ENCODE data around the gene KIF14.

The KIF14 gene

GRCh38 chr1:200658037-200658818 is 37.7 kb upstream of the KIF14 start:
- H3K4me1 ChIP-seq (ENCODE audit: control insufficient read depth in 2 of 2, insufficient read depth in 2 of 2, low read length in 2 of 2): no peaks in the 10 kb centered on the region
- H3K27me3 ChIP-seq (ENCODE audit: control insufficient read depth in 2 of 2, insufficient read depth in 2 of 2, low read length in 2 of 2): no peaks in the 10 kb centered on the region
- H3K36me3 ChIP-seq (ENCODE audit: control insufficient read depth in 2 of 2, insufficient read depth in 2 of 2, low read length in 2 of 2): peaks cover 29 to 51% of the 10 kb centered on the region in 2 donors
- H3K9ac ChIP-seq (ENCODE audit: low read depth in 1 of 2, low read length in 2 of 2): no peak overlapping the region
- H3K9me3 ChIP-seq (ENCODE audit: control insufficient read depth in 2 of 2, low read length in 2 of 2): no peaks in the 10 kb centered on the region
- no peak overlapping the region for H3K4me3 ChIP-seq (ENCODE audit: low read length in 2 of 2)
- H3K27ac ChIP-seq (ENCODE audit: low read depth in 2 of 2, low read length in 2 of 2): no peak overlapping the region

GRCh38 chr1:200654660-200655059 is 34.1 kb upstream of the KIF14 start:
- peaks cover 17 to 34% of the 10 kb centered on the region in 2 donors for H3K36me3 ChIP-seq (ENCODE audit: control insufficient read depth in 2 of 2, insufficient read depth in 2 of 2, low read length in 2 of 2)
- no peak overlapping the region for H3K9ac ChIP-seq (ENCODE audit: low read depth in 1 of 2, low read length in 2 of 2)

GRCh38 chr1:200653022-200653462 is 32.5 kb upstream of the KIF14 start:
- peaks cover 17 to 28% of the 10 kb centered on the region in 2 donors for H3K36me3 ChIP-seq (ENCODE audit: control insufficient read depth in 2 of 2, insufficient read depth in 2 of 2, low read length in 2 of 2)
- no peaks in the 10 kb centered on the region for H3K4me1 ChIP-seq (ENCODE audit: control insufficient read depth in 2 of 2, insufficient read depth in 2 of 2, low read length in 2 of 2)
- no peak overlapping the region for H3K27ac ChIP-seq (ENCODE audit: low read depth in 2 of 2, low read length in 2 of 2)
- H3K9ac ChIP-seq (ENCODE audit: low read depth in 1 of 2, low read length in 2 of 2): no peak overlapping the region
- H3K9me3 ChIP-seq (ENCODE audit: control insufficient read depth in 2 of 2, low read length in 2 of 2): no peaks in the 10 kb centered on the region
- no peaks in the 10 kb centered on the region for H3K27me3 ChIP-seq (ENCODE audit: control insufficient read depth in 2 of 2, insufficient read depth in 2 of 2, low read length in 2 of 2)
- no peak overlapping the region for H3K4me3 ChIP-seq (ENCODE audit: low read length in 2 of 2)

More at GRCh38 chr1:200654660-200655059, 34.1 kb upstream of the KIF14 start:
- no peak overlapping the region for H3K27ac ChIP-seq (ENCODE audit: low read depth in 2 of 2, low read length in 2 of 2)
- H3K27me3 ChIP-seq (ENCODE audit: control insufficient read depth in 2 of 2, insufficient read depth in 2 of 2, low read length in 2 of 2): no peaks in the 10 kb centered on the region
- no peaks in the 10 kb centered on the region for H3K4me1 ChIP-seq (ENCODE audit: control insufficient read depth in 2 of 2, insufficient read depth in 2 of 2, low read length in 2 of 2)
- H3K9me3 ChIP-seq (ENCODE audit: control insufficient read depth in 2 of 2, low read length in 2 of 2): no peaks in the 10 kb centered on the region
- no peak overlapping the region for H3K4me3 ChIP-seq (ENCODE audit: low read length in 2 of 2)

- H3K4me3 ChIP-seq (ENCODE audit: low read length in 2 of 2): no peak overlapping the region
- no peaks in the 10 kb centered on the region for H3K4me1 ChIP-seq (ENCODE audit: control insufficient read depth in 2 of 2, insufficient read depth in 2 of 2, low read length in 2 of 2)
- no peaks in the 10 kb centered on the region for H3K27me3 ChIP-seq (ENCODE audit: control insufficient read depth in 2 of 2, insufficient read depth in 2 of 2, low read length in 2 of 2)
- H3K9ac ChIP-seq (ENCODE audit: low read depth in 1 of 2, low read length in 2 of 2): no peak overlapping the region
- no peak overlapping the region for H3K27ac ChIP-seq (ENCODE audit: low read depth in 2 of 2, low read length in 2 of 2)
- H3K9me3 ChIP-seq (ENCODE audit: control insufficient read depth in 2 of 2, low read length in 2 of 2): no peaks in the 10 kb centered on the region
- H3K36me3 ChIP-seq (ENCODE audit: control insufficient read depth in 2 of 2, insufficient read depth in 2 of 2, low read length in 2 of 2): peaks cover 14 to 24% of the 10 kb centered on the region in 2 donors
Observed at GRCh38 chr1:200652378-200652777, 31.8 kb upstream of the KIF14 start.

- no peaks in the 10 kb centered on the region for H3K27me3 ChIP-seq (ENCODE audit: control insufficient read depth in 2 of 2, insufficient read depth in 2 of 2, low read length in 2 of 2)
- peaks cover 10 to 17% of the 10 kb centered on the region in 2 donors for H3K36me3 ChIP-seq (ENCODE audit: control insufficient read depth in 2 of 2, insufficient read depth in 2 of 2, low read length in 2 of 2)
Observed at GRCh38 chr1:200646515-200646914, 26.0 kb upstream of the KIF14 start.

GRCh38 chr1:200644021-200644420 is 23.5 kb upstream of the KIF14 start:
- H3K9me3 ChIP-seq (ENCODE audit: control insufficient read depth in 2 of 2, low read length in 2 of 2): no peaks in the 10 kb centered on the region
- no peaks in the 10 kb centered on the region for H3K27me3 ChIP-seq (ENCODE audit: control insufficient read depth in 2 of 2, insufficient read depth in 2 of 2, low read length in 2 of 2)
- H3K4me1 ChIP-seq (ENCODE audit: control insufficient read depth in 2 of 2, insufficient read depth in 2 of 2, low read length in 2 of 2): no peaks in the 10 kb centered on the region
- no peak overlapping the region for H3K27ac ChIP-seq (ENCODE audit: low read depth in 2 of 2, low read length in 2 of 2)
- H3K4me3 ChIP-seq (ENCODE audit: low read length in 2 of 2): no peak overlapping the region
- peaks cover 10 to 14% of the 10 kb centered on the region in 2 donors for H3K36me3 ChIP-seq (ENCODE audit: control insufficient read depth in 2 of 2, insufficient read depth in 2 of 2, low read length in 2 of 2)
- no peak overlapping the region for H3K9ac ChIP-seq (ENCODE audit: low read depth in 1 of 2, low read length in 2 of 2)

More at GRCh38 chr1:200646515-200646914, 26.0 kb upstream of the KIF14 start:
- Histone ChIP-seq H3K9ac (ENCODE audit: low read depth in 1 of 2, low read length in 2 of 2) (no peak overlapping the region), H3K9me3 (ENCODE audit: control insufficient read depth in 2 of 2, low read length in 2 of 2) (no peaks in the 10 kb centered on the region), H3K27ac (ENCODE audit: low read depth in 2 of 2, low read length in 2 of 2) (no peak overlapping the region), H3K4me3 (ENCODE audit: low read length in 2 of 2) (no peak overlapping the region), H3K4me1 (ENCODE audit: control insufficient read depth in 2 of 2, insufficient read depth in 2 of 2, low read length in 2 of 2) (no peaks in the 10 kb centered on the region)

- no peaks in the 10 kb centered on the region for H3K4me1 ChIP-seq (ENCODE audit: control insufficient read depth in 2 of 2, insufficient read depth in 2 of 2, low read length in 2 of 2)
- no peak overlapping the region for H3K27ac ChIP-seq (ENCODE audit: low read depth in 2 of 2, low read length in 2 of 2)
- H3K36me3 ChIP-seq (ENCODE audit: control insufficient read depth in 2 of 2, insufficient read depth in 2 of 2, low read length in 2 of 2): peaks cover 4 to 10% of the 10 kb centered on the region in 2 donors
Observed at GRCh38 chr1:200642481-200642880, 21.9 kb upstream of the KIF14 start.

GRCh38 chr1:200640963-200641401 is 20.4 kb upstream of the KIF14 start:
- no peak overlapping the region for H3K4me3 ChIP-seq (ENCODE audit: low read length in 2 of 2)
- H3K9me3 ChIP-seq (ENCODE audit: control insufficient read depth in 2 of 2, low read length in 2 of 2): no peaks in the 10 kb centered on the region
- H3K9ac ChIP-seq (ENCODE audit: low read depth in 1 of 2, low read length in 2 of 2): no peak overlapping the region
- H3K27ac ChIP-seq (ENCODE audit: low read depth in 2 of 2, low read length in 2 of 2): no peak overlapping the region
- H3K4me1 ChIP-seq (ENCODE audit: control insufficient read depth in 2 of 2, insufficient read depth in 2 of 2, low read length in 2 of 2): no peaks in the 10 kb centered on the region
- peaks cover 0 to 4% of the 10 kb centered on the region in 2 donors for H3K36me3 ChIP-seq (ENCODE audit: control insufficient read depth in 2 of 2, insufficient read depth in 2 of 2, low read length in 2 of 2)
- no peaks in the 10 kb centered on the region for H3K27me3 ChIP-seq (ENCODE audit: control insufficient read depth in 2 of 2, insufficient read depth in 2 of 2, low read length in 2 of 2)

More at GRCh38 chr1:200642481-200642880, 21.9 kb upstream of the KIF14 start:
- no peaks in the 10 kb centered on the region for H3K27me3 ChIP-seq (ENCODE audit: control insufficient read depth in 2 of 2, insufficient read depth in 2 of 2, low read length in 2 of 2)
- H3K9me3 ChIP-seq (ENCODE audit: control insufficient read depth in 2 of 2, low read length in 2 of 2): no peaks in the 10 kb centered on the region
- no peak overlapping the region for H3K9ac ChIP-seq (ENCODE audit: low read depth in 1 of 2, low read length in 2 of 2)
- no peak overlapping the region for H3K4me3 ChIP-seq (ENCODE audit: low read length in 2 of 2)

- H3K27ac ChIP-seq (ENCODE audit: low read depth in 2 of 2, low read length in 2 of 2): no peak overlapping the region
- no peaks in the 10 kb centered on the region for H3K9me3 ChIP-seq (ENCODE audit: control insufficient read depth in 2 of 2, low read length in 2 of 2)
- H3K9ac ChIP-seq (ENCODE audit: low read depth in 1 of 2, low read length in 2 of 2): no peak overlapping the region
- H3K36me3 ChIP-seq (ENCODE audit: control insufficient read depth in 2 of 2, insufficient read depth in 2 of 2, low read length in 2 of 2): peaks cover 0 to 4% of the 10 kb centered on the region in 2 donors
- H3K4me1 ChIP-seq (ENCODE audit: control insufficient read depth in 2 of 2, insufficient read depth in 2 of 2, low read length in 2 of 2): no peaks in the 10 kb centered on the region
- H3K27me3 ChIP-seq (ENCODE audit: control insufficient read depth in 2 of 2, insufficient read depth in 2 of 2, low read length in 2 of 2): no peaks in the 10 kb centered on the region
- no peak overlapping the region for H3K4me3 ChIP-seq (ENCODE audit: low read length in 2 of 2)
Observed at GRCh38 chr1:200640373-200640962, 19.9 kb upstream of the KIF14 start.

- Histone ChIP-seq H3K9ac (ENCODE audit: low read depth in 1 of 2, low read length in 2 of 2) (no peak overlapping the region), H3K4me1 (ENCODE audit: control insufficient read depth in 2 of 2, insufficient read depth in 2 of 2, low read length in 2 of 2) (no peaks in the 10 kb centered on the region), H3K4me3 (ENCODE audit: low read length in 2 of 2) (no peak overlapping the region), H3K27ac (ENCODE audit: low read depth in 2 of 2, low read length in 2 of 2) (no peak overlapping the region), H3K36me3 (ENCODE audit: control insufficient read depth in 2 of 2, insufficient read depth in 2 of 2, low read length in 2 of 2) (peaks cover 0 to under 1% of the 10 kb centered on the region in 2 donors), H3K27me3 (ENCODE audit: control insufficient read depth in 2 of 2, insufficient read depth in 2 of 2, low read length in 2 of 2) (no peaks in the 10 kb centered on the region), H3K9me3 (ENCODE audit: control insufficient read depth in 2 of 2, low read length in 2 of 2) (no peaks in the 10 kb centered on the region)
Observed at GRCh38 chr1:200638073-200638472, 17.5 kb upstream of the KIF14 start.
